Aorta (tissue), 5 donors: ENCODE data around the gene GGT1. TPM values are rescaled to one million over a fixed set of nuclear protein-coding genes. Genes with fewer than 3 reads are reported as not detected.
"Not testable (repeated sequence)": the region's sequence is repeated elsewhere in the genome, so short reads cannot be mapped to it uniquely, and the experiment has no call there.

Source experiments
- ATAC-seq: fragments of 200-7000 bp; cut with Tn5 transposase; one replicate; pipeline ENCODE4 v1.9.1; 2022; ENCODE audit warnings: moderate library complexity; ENCODE audit not compliant: low FRiP score
- DNase-seq, 2 donors: peaks; one replicate each; pipeline ENCODE4 v3.0.0-alpha.2; 2020
- H3K27ac ChIP-seq, 2 donors: one replicate each; pipeline ENCODE4 v1.5.1; 2013; ENCODE audit warnings: low read length in 2 of 2, mild to moderate bottlenecking in 2 of 2, moderate library complexity in 2 of 2, control low read depth in 1 of 2, inconsistent platforms in 1 of 2, low read depth in 1 of 2
- H3K27me3 ChIP-seq, 2 donors: one replicate each; pipeline ENCODE4 v1.6.1; 2013; ENCODE audit warnings: control low read depth in 1 of 2, low read length in 1 of 2, mild to moderate bottlenecking in 1 of 2, moderate library complexity in 1 of 2; ENCODE audit not compliant: insufficient read depth in 2 of 2, control insufficient read depth in 1 of 2
- H3K36me3 ChIP-seq, 2 donors: one replicate each; pipeline ENCODE4 v1.6.1; 2013; ENCODE audit warnings: control low read depth in 1 of 2, low read length in 1 of 2, mild to moderate bottlenecking in 1 of 2; ENCODE audit not compliant: insufficient read depth in 2 of 2, control insufficient read depth in 1 of 2
- H3K4me1 ChIP-seq, 2 donors: one replicate each; pipeline ENCODE4 v1.6.1; 2013; ENCODE audit warnings: low read length in 2 of 2, control low read depth in 1 of 2, mild to moderate bottlenecking in 1 of 2, moderate library complexity in 1 of 2; ENCODE audit not compliant: insufficient read depth in 2 of 2, control insufficient read depth in 1 of 2
- H3K4me3 ChIP-seq, 2 donors: one replicate each; pipeline ENCODE4 v1.5.1; 2013; ENCODE audit warnings: low read length in 2 of 2, control low read depth in 1 of 2, mild to moderate bottlenecking in 1 of 2
- H3K9me3 ChIP-seq: one replicate; pipeline ENCODE4 v1.6.1; 2013; ENCODE audit warnings: mild to moderate bottlenecking, low read length; ENCODE audit not compliant: control insufficient read depth
- WGBS, 2 donors: extraction: QIAGEN DNeasy Blood & Tissue Kit; methylation state at CpG; one replicate each; pipeline ENCODE4 v1.1.7; 2013; 5-methylcytosine and 5-hydroxymethylcytosine counted together
- intact Hi-C, 2 donors: fragments of 100-400 bp; cut with DNase I; formaldehyde crosslinking; loops; one replicate each; pipeline versions ENCODE4 v1.14.2 to v1.15.0; 2022
- polyA plus RNA-seq, 2 donors: library from polyadenylated mRNA; stranded (reverse); fragments of 200-250 nt; gene quantifications; one replicate each; pipeline ENCODE4 v1.2.3, GENCODE V29; 2013
- total RNA-seq, 2 donors: library from RNA; stranded (reverse); fragmentation: NEBNext Ultra II Directional; extraction: Animal tissue kit (Norgen Biotek cat#: 25700); gene quantifications; one replicate each; pipeline ENCODE4 v1.2.1, GENCODE V29; 2021
- donor health status: healthy with polysubstance abuse.
- donor health status: Bipolar disorder and iron deficiency.
- donor health status: DM: no; HTN: no; CAD: no.
- donor health status: DM: no; HTN: no; CAD: no.
- donor health status: DM: yes; HTN: yes; CAD: no.

The GGT1 gene
- total and polyA plus RNA-seq, 4 donors = 4.0 to 24.1 (median 14.3) TPM

DNA sequence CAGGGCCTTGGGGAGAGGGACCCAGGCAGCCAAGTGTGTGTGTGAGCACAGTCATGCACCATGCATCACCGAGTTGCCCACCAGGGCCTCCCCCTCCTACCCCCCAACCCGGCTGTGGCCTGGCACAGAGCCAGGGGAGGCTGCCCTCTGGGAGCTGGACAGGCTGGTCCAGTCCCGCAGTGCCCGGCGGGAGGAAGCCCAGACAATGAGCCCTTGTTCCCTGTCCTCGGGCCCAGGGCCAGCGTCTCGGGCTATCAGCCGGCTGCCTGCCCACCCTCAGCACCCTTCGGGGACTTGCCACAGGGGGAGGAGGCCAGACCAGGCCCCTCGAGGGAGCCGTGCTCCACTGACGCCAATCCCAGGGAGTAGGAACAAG is 14.6 kb upstream of the GGT1 start:
- DNase-seq (peak in 1 of 2 donors; percentile 71), ATAC-seq (no peak)
- WGBS, 2 donors = 48 to 64% methylated on average over 13 of the region's 13 CpGs
- Histone ChIP-seq H3K4me3 (no peak overlapping the region), H3K36me3 (no peaks in the 10 kb centered on the region), H3K27me3 (no peaks in the 10 kb centered on the region), H3K27ac (no peak overlapping the region), H3K4me1 (no peaks in the 10 kb centered on the region), H3K9me3 (no peaks in the 10 kb centered on the region)
- intact Hi-C loops = no loop called here

DNA sequence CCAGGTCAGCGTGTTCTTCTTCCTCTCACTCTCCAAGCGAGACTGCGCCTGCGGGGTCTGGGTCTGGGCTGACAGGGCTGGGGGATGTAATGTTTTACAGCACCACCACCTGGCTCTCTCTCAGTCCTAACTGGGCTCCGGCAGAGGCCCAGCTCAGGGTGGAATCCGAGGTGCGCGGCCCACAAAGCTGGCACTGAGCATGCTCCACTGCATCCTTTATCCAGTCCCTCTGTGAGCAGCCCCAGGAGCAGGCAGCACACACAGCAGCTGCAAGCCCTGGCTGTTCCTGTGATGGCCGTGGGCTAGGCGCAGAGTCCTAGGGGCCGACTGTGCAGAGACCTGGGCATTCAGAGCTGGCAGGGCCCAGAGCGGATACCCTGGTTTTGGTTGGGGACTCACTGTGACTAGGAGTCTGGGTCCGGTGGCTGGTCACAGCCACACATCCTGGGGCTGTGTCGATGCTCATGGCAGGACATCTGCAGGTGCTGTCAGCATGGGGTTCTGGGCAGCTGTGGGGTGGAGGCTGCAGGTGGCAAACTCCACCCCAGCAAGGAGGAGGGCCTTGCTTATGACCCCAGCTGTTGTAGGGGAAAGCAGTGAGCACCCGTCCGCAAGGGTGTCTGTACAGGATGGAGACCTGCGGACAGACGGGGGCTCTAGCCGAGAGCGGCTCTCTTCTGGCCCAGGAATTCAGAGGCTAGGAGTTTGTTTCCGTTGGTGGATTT is 14.1 kb upstream of the GGT1 start:
- Histone ChIP-seq H3K27me3 (no peaks in the 10 kb centered on the region), H3K27ac (no peak overlapping the region), H3K4me3 (no peak overlapping the region), H3K9me3 (no peaks in the 10 kb centered on the region), H3K36me3 (no peaks in the 10 kb centered on the region), H3K4me1 (no peaks in the 10 kb centered on the region)
- 88 to 91% methylated on average over 21 of the region's 21 CpGs for WGBS, 2 donors
- intact Hi-C loops = no loop called here
- DNase-seq = peak in 1 of 2 donors; percentile 72
- ATAC-seq = no peak

DNA sequence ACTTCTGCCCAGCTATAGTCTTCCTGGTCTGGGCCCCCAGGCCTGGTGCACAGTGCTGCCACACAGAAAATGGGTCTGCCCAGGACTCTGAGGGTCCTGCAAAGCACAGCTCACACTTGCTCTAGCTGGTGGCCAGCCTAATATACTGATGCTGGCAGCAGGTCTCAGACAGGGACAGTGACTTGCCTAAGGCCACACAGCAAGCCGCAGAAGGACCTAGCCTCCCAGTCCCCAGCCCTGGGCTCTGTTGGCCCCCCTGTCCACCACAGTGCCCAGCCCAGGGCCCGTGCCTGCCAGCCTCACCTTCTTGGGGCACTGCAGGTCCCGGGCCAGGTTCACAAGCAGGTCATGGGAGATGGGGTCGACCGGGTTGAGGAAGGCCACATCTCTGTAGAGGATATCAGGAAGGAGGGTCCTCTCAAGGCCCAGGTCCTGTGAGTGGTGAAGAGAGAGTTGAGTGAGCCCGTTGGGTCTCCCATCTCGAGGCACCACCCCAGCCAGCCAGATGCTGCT is 13.4 kb upstream of the GGT1 start:
- intact Hi-C loops = no loop called here
- no peaks in the 10 kb centered on the region for H3K9me3 ChIP-seq
- H3K27me3 ChIP-seq = no peaks in the 10 kb centered on the region
- 91% methylated on average over 7 of the region's 7 CpGs for WGBS, 2 donors
- no peak overlapping the region for H3K4me3 ChIP-seq
- no peak overlapping the region for H3K27ac ChIP-seq
- H3K4me1 ChIP-seq = no peaks in the 10 kb centered on the region
- H3K36me3 ChIP-seq = no peaks in the 10 kb centered on the region
- ATAC-seq (no peak), DNase-seq (peak; percentile 37 to 59)

DNA sequence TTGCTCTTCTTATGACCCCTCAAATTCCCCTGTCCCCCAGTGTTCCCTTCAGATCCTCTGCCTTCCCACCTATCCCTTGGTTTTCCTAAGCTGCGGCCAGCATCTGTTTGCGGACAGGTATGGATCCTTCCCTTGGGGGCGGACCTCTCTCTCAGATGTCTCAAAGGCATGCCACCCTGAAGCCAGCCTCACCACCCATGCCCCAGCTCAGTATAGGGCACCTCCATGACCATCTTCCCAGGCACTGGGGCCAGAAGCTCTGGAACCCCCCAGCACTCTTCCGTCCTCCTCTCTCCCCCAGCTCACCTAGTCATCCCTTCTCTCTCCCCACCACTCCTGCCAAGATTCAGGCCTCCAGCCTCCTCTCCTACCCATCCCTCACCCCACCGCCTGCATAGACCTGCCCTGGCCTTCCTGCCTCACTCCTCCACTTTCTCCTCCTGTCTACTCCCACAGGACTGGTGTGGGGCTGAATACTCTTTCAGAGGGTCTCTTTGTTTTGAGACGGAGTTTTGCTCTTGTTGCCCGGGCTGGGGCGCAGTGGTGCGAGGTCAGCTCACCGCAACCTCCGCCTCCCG is 12.3 kb upstream of the GGT1 start:
- WGBS, 2 donors = 96% methylated on average over 12 of the region's 12 CpGs
- intact Hi-C loops = no loop called here

DNA sequence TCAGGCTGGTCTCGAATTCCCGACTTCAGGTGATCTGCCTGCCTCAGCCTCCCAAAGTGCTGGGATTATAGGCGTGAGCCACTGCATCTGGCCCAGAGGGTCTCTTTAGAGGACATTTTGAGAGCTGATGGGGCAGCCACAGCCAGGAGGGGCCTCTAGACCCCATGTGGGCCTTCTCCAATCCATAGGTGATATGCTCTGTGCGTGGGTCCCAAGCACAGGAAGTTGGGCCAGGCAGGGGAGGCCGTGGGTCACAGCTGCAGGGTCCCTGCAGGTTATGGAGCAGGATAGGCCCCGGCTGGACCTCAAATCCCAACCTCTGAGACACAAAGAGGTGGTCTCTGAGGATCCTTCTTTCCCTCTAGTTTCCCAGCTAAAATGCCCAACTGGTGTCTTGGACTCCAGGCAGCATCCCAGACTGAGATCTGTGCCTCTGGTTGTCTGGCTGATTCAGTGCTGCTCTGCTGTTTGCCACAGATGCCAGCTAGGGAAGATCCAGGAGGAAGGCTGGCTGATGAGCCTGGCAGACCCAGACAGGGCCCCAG is 11.6 kb upstream of the GGT1 start:
- H3K27ac ChIP-seq = no peak overlapping the region
- intact Hi-C loops = no loop called here
- ATAC-seq (no peak), DNase-seq (peak in 1 of 2 donors; percentile 66)
- H3K27me3 ChIP-seq = no peaks in the 10 kb centered on the region
- WGBS, 2 donors = 91 to 95% methylated on average over 6 of the region's 6 CpGs
- H3K9me3 ChIP-seq = no peaks in the 10 kb centered on the region
- H3K36me3 ChIP-seq = no peaks in the 10 kb centered on the region
- H3K4me3 ChIP-seq = no peak overlapping the region
- no peaks in the 10 kb centered on the region for H3K4me1 ChIP-seq

More for the DNA sequence above, 12.3 kb upstream of the GGT1 start:
- peak; percentile 40 to 55 for DNase-seq
- H3K4me1 ChIP-seq = no peaks in the 10 kb centered on the region
- no peak overlapping the region for H3K4me3 ChIP-seq
- H3K27ac ChIP-seq = no peak overlapping the region
- H3K36me3 ChIP-seq = no peaks in the 10 kb centered on the region
- no peak for ATAC-seq
- H3K9me3 ChIP-seq = no peaks in the 10 kb centered on the region
- H3K27me3 ChIP-seq = no peaks in the 10 kb centered on the region

DNA sequence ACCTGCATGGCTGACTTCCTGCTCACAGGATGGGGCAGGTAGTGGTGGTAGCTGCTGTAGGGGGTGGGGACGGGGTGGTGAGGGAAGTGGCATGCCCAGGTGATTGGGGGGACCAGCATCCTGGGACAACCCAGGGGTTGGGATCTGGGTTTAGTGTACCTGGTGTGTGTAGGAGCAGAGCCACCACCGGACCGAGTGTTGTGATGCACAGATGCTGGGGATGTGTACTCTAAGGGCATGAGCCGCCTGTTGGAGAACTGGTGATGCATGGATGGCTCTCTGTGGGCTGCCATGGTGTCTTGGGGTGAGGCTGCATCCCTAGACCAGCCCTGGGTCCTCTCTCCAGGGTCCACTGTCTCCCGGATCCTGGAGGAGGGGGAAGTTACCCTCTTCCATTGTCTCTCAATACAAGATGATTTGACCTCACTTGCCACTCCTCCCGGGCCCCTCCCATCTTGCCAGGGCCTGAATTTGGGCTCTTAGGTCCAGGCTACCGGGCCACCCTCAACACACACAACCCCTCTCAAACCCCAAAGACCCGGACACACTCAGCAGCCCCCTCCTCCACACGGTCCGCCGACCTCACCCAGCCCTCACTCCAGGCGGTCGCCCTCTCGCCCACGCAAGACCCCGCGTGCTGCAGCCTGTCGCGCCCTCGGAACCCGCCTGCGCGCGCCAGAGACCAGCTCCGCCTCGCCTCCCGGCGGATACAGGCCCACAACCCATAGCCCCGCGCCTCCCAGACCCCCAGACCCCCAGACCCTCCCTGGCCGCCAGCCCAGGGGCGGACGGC is 10.7 kb upstream of the GGT1 start:
- Histone ChIP-seq H3K9me3 (no peaks in the 10 kb centered on the region), H3K36me3 (no peaks in the 10 kb centered on the region), H3K4me1 (no peaks in the 10 kb centered on the region), H3K27ac (no peak overlapping the region), H3K27me3 (no peaks in the 10 kb centered on the region), H3K4me3 (peak overlapping the region; percentile 21 to 49)
- DNase-seq (peak; percentile 56 to 82), ATAC-seq (no peak)
- WGBS, 2 donors = 9 to 13% methylated on average over 30 to 33 of the region's 33 CpGs
- intact Hi-C loops = no loop called here

DNA sequence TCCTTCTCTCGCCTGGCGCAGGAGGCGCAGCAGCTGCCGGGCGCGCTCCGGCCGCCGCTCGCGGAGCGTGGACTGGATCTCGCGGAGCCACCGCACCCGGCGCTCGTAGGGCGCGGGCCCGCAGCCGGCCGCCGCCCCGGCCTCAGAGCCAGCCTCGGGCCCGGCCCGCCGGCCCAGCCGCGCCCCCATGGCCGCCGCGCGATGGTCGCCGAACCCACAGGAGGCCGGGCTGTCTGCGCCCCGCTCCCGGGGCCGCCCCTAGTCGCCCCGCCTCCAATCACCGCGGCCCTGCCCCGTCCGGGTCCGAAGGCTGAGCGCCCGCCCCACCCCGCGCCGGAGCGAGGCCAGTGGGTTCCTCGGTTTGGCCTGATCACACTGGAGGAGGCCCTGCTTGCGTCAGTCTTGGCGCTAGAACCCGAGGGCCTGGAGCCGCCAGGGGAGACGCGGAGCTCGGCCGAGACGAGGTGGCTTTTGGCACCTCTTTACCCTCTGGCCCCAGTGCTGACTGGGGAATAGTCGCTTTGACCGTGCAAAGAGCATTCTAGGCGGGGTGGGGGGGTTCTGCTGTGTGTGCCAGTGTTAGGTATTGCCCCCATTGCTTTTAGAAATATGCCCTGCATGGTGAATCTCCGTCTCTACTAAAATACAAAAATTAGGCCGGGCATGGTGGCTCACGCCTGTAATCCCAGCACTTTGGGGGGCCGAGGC is 10.0 kb upstream of the GGT1 start, which contains the start of gene LRRC75B:
Gene LRRC75B (minus strand): TSS at position 223 of the 708 bp plus-strand sequence. CDS start 34 bp downstream, at position 189.
- peak; percentile 94 to 97 for DNase-seq
- H3K27me3 ChIP-seq = no peaks in the 10 kb centered on the region
- H3K27ac ChIP-seq = peak within 1 kb of the TSS in 1 of 2 donors; percentile 3
- no peaks in the 10 kb centered on the region for H3K4me1 ChIP-seq
- peak; percentile 93 for ATAC-seq
- intact Hi-C loops = no loop called here
- no peaks in the 10 kb centered on the region for H3K36me3 ChIP-seq
- 2 to 3% methylated on average over 35 to 72 of the region's 72 CpGs for WGBS, 2 donors
- H3K4me3 ChIP-seq = peak within 1 kb of the TSS; percentile 21 to 49
- H3K9me3 ChIP-seq = no peaks in the 10 kb centered on the region

DNA sequence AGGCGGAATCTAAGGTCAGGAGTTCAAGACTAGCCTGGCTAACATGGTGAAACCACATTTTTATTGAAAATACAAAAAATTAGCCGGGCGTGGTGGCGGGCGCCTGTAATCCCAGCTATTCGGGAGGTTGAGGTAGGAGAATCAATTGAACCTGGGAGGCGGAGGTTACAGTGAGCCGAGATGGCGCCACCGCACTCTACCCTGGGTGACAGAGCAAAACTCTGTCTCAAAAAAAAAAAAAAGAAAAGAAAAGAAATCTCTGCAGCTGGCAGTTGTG is 9.5 kb upstream of the GGT1 start:
- H3K27ac ChIP-seq, ATAC-seq, H3K9me3 ChIP-seq, intact Hi-C loops, H3K4me3 ChIP-seq, H3K4me1 ChIP-seq, H3K36me3 ChIP-seq, H3K27me3 ChIP-seq: not testable (repeated sequence)
- DNase-seq = peak in 1 of 2 donors; percentile 51
- WGBS, 2 donors = 86% methylated on average over 10 of the region's 10 CpGs
